H1 (cell line): ENCODE measurements around the gene RASGRF1. TPM values are rescaled to one million over a fixed set of nuclear protein-coding genes. Genes with fewer than 3 reads are reported as not detected.

Source experiments
- CTCF ChIA-PET: fragments of 300-600 bp; sonication (Branson Sonifier 250); formaldehyde crosslinking; loops from one replicate; lab custom pipeline; 2021; ENCODE audit not compliant: partially characterized antibody; lab: Charles Lee
- POLR2A ChIA-PET: fragments of 300-600 bp; sonication (Branson Sonifier 250); formaldehyde crosslinking; loops from one replicate; lab custom pipeline; 2021; ENCODE audit warnings: inconsistent platforms; ENCODE audit not compliant: partially characterized antibody; lab: Charles Lee
- DNase-seq, 2 experiments: peaks; one replicate each; pipeline versions ENCODE4 v3.0.0 to v3.0.0-alpha.2; 2010 to 2022; ENCODE audit warnings: low spot score in 2 of 2, low read depth in 1 of 2, mixed read lengths in 1 of 2
- FAIRE-seq: peaks from 2 replicates; lab custom pipeline; 2011; peaks lifted over from hg19 to GRCh38; lab: Jason Lieb, UNC
- H2AFZ ChIP-seq: 2 replicates; pipeline ENCODE4 v1.8.1; 2012; ENCODE audit warnings: low read length, inconsistent platforms
- H2AK5ac ChIP-seq: 2 replicates; pipeline ENCODE4 v1.6.1; 2013; ENCODE audit warnings: low read depth, low read length
- H2BK120ac ChIP-seq: replicated peaks from 2 replicates; pipeline ENCODE3; 2013; ENCODE audit warnings: low read depth, low read length, inconsistent platforms
- H2BK12ac ChIP-seq: 2 replicates; pipeline ENCODE4 v1.6.1; 2013; ENCODE audit warnings: low read depth, low read length
- H2BK15ac ChIP-seq: 2 replicates; pipeline ENCODE4 v1.6.1; 2013; ENCODE audit warnings: low read length
- H2BK20ac ChIP-seq: 2 replicates; pipeline ENCODE4 v1.6.1; 2013; ENCODE audit warnings: low read length
- H2BK5ac ChIP-seq: 2 replicates; pipeline ENCODE4 v1.6.1; 2013; ENCODE audit warnings: low read depth, low read length
- H3K14ac ChIP-seq: 2 replicates; pipeline ENCODE4 v1.6.1; 2013; ENCODE audit warnings: inconsistent platforms; ENCODE audit not compliant: insufficient read length
- H3K18ac ChIP-seq: 2 replicates; pipeline ENCODE4 v1.6.1; 2013; ENCODE audit warnings: low read length; ENCODE audit errors: extremely low read depth
- H3K23ac ChIP-seq: 2 replicates; pipeline ENCODE4 v1.6.1; 2013; ENCODE audit warnings: inconsistent platforms; ENCODE audit not compliant: insufficient read length
- H3K23me2 ChIP-seq: 2 replicates; pipeline ENCODE4 v1.6.1; 2013; ENCODE audit warnings: low read depth, low read length
- H3K27ac ChIP-seq: 2 replicates; pipeline ENCODE4 v1.6.1; 2011; ENCODE audit warnings: low read depth, low read length, inconsistent platforms
- H3K27me3 ChIP-seq, 4 experiments: replicated peaks in 1 of 4; 1 replicate in 1 of 4; 2 replicates in 3 of 4; pipeline versions ENCODE4 v1.6.1 to v1.8.1; 2011 to 2013; ENCODE audit warnings: low read length in 3 of 4, mild to moderate bottlenecking in 3 of 4, inconsistent platforms in 2 of 4, mixed read lengths in 2 of 4, moderate library complexity in 1 of 4; ENCODE audit not compliant: control insufficient read depth in 3 of 4, insufficient read depth in 3 of 4; ENCODE audit errors: extremely low read depth in 1 of 4
- H3K36me3 ChIP-seq, 4 experiments: 2 replicates each; pipeline versions ENCODE4 v1.6.1 to v1.8.1; 2011 to 2013; ENCODE audit warnings: mild to moderate bottlenecking in 4 of 4, low read length in 3 of 4, moderate library complexity in 2 of 4, control low read depth in 1 of 4, inconsistent platforms in 1 of 4; ENCODE audit not compliant: insufficient read depth in 4 of 4, control insufficient read depth in 2 of 4
- H3K4ac ChIP-seq: replicated peaks from 2 replicates; pipeline ENCODE3; 2013; ENCODE audit warnings: low read length, low read depth, mixed read lengths, inconsistent platforms; ENCODE audit not compliant: insufficient read length
- H3K4me1 ChIP-seq, 4 experiments: replicated peaks in 1 of 4; 1 replicate in 1 of 4; 2 replicates in 3 of 4; pipeline versions ENCODE4 v1.6.1 to v1.8.1; 2011 to 2013; ENCODE audit warnings: low read length in 3 of 4, inconsistent platforms in 2 of 4, mixed read lengths in 1 of 4; ENCODE audit not compliant: insufficient read depth in 4 of 4, control insufficient read depth in 3 of 4
- H3K4me2 ChIP-seq, 2 experiments: 2 replicates each; pipeline versions ENCODE4 v1.6.1 to v1.8.1; 2011 to 2013; ENCODE audit warnings: low read depth in 2 of 2, low read length in 2 of 2, control low read depth in 1 of 2, inconsistent platforms in 1 of 2, mild to moderate bottlenecking in 1 of 2; ENCODE audit not compliant: insufficient read depth in 1 of 2
- H3K4me3 ChIP-seq, 4 experiments: fragments of 200-600, 300-600 bp in 1 of 4; sonication (generic), shearing (Covaris generic), sonication (Bioruptor Twin) in 1 of 4; 2 replicates each; pipeline versions ENCODE4 v1.5.1 to v1.8.1; 2011 to 2016; ENCODE audit warnings: low read length in 4 of 4, low read depth in 3 of 4, control low read depth in 2 of 4, inconsistent platforms in 2 of 4, mild to moderate bottlenecking in 2 of 4, mixed read lengths in 1 of 4, moderate library complexity in 1 of 4; ENCODE audit not compliant: insufficient read depth in 2 of 4; ENCODE audit errors: extremely low read depth in 1 of 4
- H3K56ac ChIP-seq: replicated peaks from 2 replicates; pipeline ENCODE3; 2013; ENCODE audit warnings: low read depth, mild to moderate bottlenecking, mixed read lengths, low read length, inconsistent platforms; ENCODE audit not compliant: insufficient read length
- H3K79me1 ChIP-seq: 2 replicates; pipeline ENCODE4 v1.6.1; 2013; ENCODE audit warnings: low read depth, low read length, control low read depth
- H3K79me2 ChIP-seq, 2 experiments: 2 replicates each; pipeline versions ENCODE4 v1.6.1 to v1.8.1; 2012 to 2013; ENCODE audit warnings: low read length in 2 of 2, mild to moderate bottlenecking in 2 of 2, inconsistent platforms in 1 of 2; ENCODE audit not compliant: insufficient read depth in 2 of 2, control insufficient read depth in 1 of 2
- H3K9ac ChIP-seq, 4 experiments: replicated peaks in 1 of 4; 1 replicate in 1 of 4; 2 replicates in 3 of 4; pipeline versions ENCODE4 v1.6.1 to v1.8.1; 2011 to 2013; ENCODE audit warnings: low read depth in 3 of 4, low read length in 3 of 4, control low read depth in 2 of 4, mild to moderate bottlenecking in 2 of 4, moderate library complexity in 2 of 4, inconsistent platforms in 1 of 4; ENCODE audit errors: extremely low read depth in 1 of 4
- H3K9me3 ChIP-seq, 2 experiments: 2 replicates each; pipeline versions ENCODE4 v1.6.1 to v1.8.1; 2012 to 2013; ENCODE audit warnings: mild to moderate bottlenecking in 2 of 2, moderate library complexity in 2 of 2, control low read depth in 1 of 2, inconsistent platforms in 1 of 2, low read depth in 1 of 2, low read length in 1 of 2, mixed read lengths in 1 of 2; ENCODE audit not compliant: insufficient read depth in 2 of 2
- H4K20me1 ChIP-seq, 2 experiments: replicated peaks in 1 of 2; 2 replicates each; pipeline versions ENCODE3 to v1.8.1; 2011 to 2013; ENCODE audit warnings: inconsistent platforms in 2 of 2, low read length in 2 of 2, mild to moderate bottlenecking in 1 of 2; ENCODE audit not compliant: insufficient read depth in 2 of 2, control insufficient read depth in 1 of 2
- H4K5ac ChIP-seq: 2 replicates; pipeline ENCODE4 v1.6.1; 2013; ENCODE audit warnings: low read length, low read depth, mixed read lengths, inconsistent platforms; ENCODE audit not compliant: insufficient read length
- H4K8ac ChIP-seq: 2 replicates; pipeline ENCODE4 v1.8.0; 2013; ENCODE audit warnings: mild to moderate bottlenecking, moderate library complexity, low read length, inconsistent platforms; ENCODE audit not compliant: insufficient read depth; ENCODE audit errors: extremely low read depth
- H4K91ac ChIP-seq: replicated peaks from 2 replicates; pipeline ENCODE3; 2013; ENCODE audit warnings: low read length, mixed read lengths, inconsistent platforms; ENCODE audit not compliant: insufficient read length
- ATF2 ChIP-seq: IDR thresholded peaks from 2 replicates; pipeline ENCODE4 v1.6.1; 2012; ENCODE audit warnings: low read length, inconsistent platforms
- CHD1 ChIP-seq: IDR thresholded peaks from 2 replicates; pipeline ENCODE4 v1.6.1; 2012; ENCODE audit warnings: low read depth, low read length, improper control_type of control experiment
- CHD2 ChIP-seq: IDR thresholded peaks from 2 replicates; pipeline ENCODE4 v1.6.1; 2012; ENCODE audit warnings: low read length, improper control_type of control experiment
- RFX5 ChIP-seq: IDR thresholded peaks from 2 replicates; pipeline ENCODE4 v1.6.1; 2011; ENCODE audit warnings: low read depth, low read length, improper control_type of control experiment, borderline replicate concordance
- SIN3A ChIP-seq, 2 experiments: IDR thresholded peaks in 1 of 2; conservative IDR thresholded peaks in 1 of 2; 2 replicates each; pipeline ENCODE4 v1.6.1; 2011 to 2012; ENCODE audit warnings: low read length in 2 of 2, improper control_type of control experiment in 1 of 2, low read depth in 1 of 2, mild to moderate bottlenecking in 1 of 2
- TCF12 ChIP-seq: IDR thresholded peaks from 2 replicates; pipeline ENCODE4 v1.6.1; 2011; ENCODE audit warnings: low read depth, mild to moderate bottlenecking, low read length
- ZNF274 ChIP-seq: IDR thresholded peaks from 2 replicates; pipeline ENCODE4 v1.7.0; 2012; ENCODE audit warnings: low read length, borderline replicate concordance; ENCODE audit errors: extremely low read depth
- WGBS, 2 experiments: shearing (Covaris generic) in 1 of 2; methylation state at CpG; one replicate each; pipeline versions ENCODE4 v1.1.6 to v1.1.7; 2013 to 2015; ENCODE audit warnings: low lambda C conversion rate in 2 of 2, mixed read lengths in 2 of 2, inconsistent platforms in 1 of 2, low coverage in 1 of 2, missing lambda C conversion rate in 1 of 2; ENCODE audit not compliant: insufficient replicate concordance in 2 of 2, insufficient coverage in 1 of 2, insufficient read length in 1 of 2; ENCODE audit errors: extremely low coverage in 1 of 2, missing lambda C conversion rate in 1 of 2; 5-methylcytosine and 5-hydroxymethylcytosine counted together
- polyA plus RNA-seq, 7 experiments: library from polyadenylated mRNA; depleted of rRNA in 3 of 7; stranded (reverse) in 5 of 7; unstranded in 2 of 7; fragments of >200 nt in 5 of 7; fragments of 200-250 nt in 2 of 7; gene quantifications; 1 replicate in 5 of 7; 2 replicates in 1 of 7; 4 replicates in 1 of 7; pipeline versions ENCODE4 v1.2.1 to v1.2.3, GENCODE V29; 2011 to 2013; ENCODE audit warnings: missing spikeins in 2 of 7, mixed read lengths in 2 of 7
- total RNA-seq: library from RNA; stranded (reverse); fragmentation: NEBNext Ultra II Directional; extraction: Animal tissue kit (Norgen Biotek cat#: 25700); gene quantifications from 2 replicates; pipeline ENCODE4 v1.2.1, GENCODE V29; 2021
- TF ChIP-seq, protein P1 (sequence below): IDR thresholded peaks from 2 replicates; pipeline ENCODE4 v1.6.1; 2011; ENCODE audit warnings: low read length, improper control_type of control experiment

RASGRF1 gene
- total and polyA plus RNA-seq, 2 of the 8 experiments (the other 6 are each of a cell fraction or from before 2014, with no cell fraction given) = 0.42 to 0.67 TPM

- CTCF ChIA-PET = interaction anchor here (1.1 to 3.8 kb wide), 10 partner anchors 13 to 80 kb away, joined by 3 to 23 read pairs (median 6); partner anchors contain the start of gene CTSH
- H3K9ac ChIP-seq = no peak overlapping the region
- WGBS, 2 experiments = 91% methylated on average over 17 of the region's 17 CpGs; no CpG with 5 or more reads in 1 of the 2 experiments
- peaks cover 0 to 2% of the 10 kb centered on the region in 2 experiments for H4K20me1 ChIP-seq
- H3K4ac ChIP-seq = no peak overlapping the region
- no peak overlapping the region for H2AFZ ChIP-seq
- H2BK20ac ChIP-seq = no peak overlapping the region
- H4K5ac ChIP-seq = no peak overlapping the region
- H2BK120ac ChIP-seq = no peak overlapping the region
- H3K23me2 ChIP-seq = no peaks in the 10 kb centered on the region
- no peak overlapping the region for H2BK5ac ChIP-seq
- no peaks in the 10 kb centered on the region; a peak in 1 of 7 replicates for H3K27me3 ChIP-seq
- no peaks in the 10 kb centered on the region for H3K9me3 ChIP-seq
- H3K4me1 ChIP-seq = no peaks in the 10 kb centered on the region
- POLR2A ChIA-PET = interaction anchor here (0.6 to 1.6 kb wide), 3 partner anchors 10 to 52 kb away, joined by 3 to 4 read pairs (median 3); no protein-coding TSS in a partner anchor
- no peak overlapping the region for H3K14ac ChIP-seq
- no peak overlapping the region for H4K8ac ChIP-seq
- no peaks in the 10 kb centered on the region for H3K79me2 ChIP-seq
- H3K18ac ChIP-seq = no peak overlapping the region
- H2BK12ac ChIP-seq = no peak overlapping the region
- no peak overlapping the region for H3K23ac ChIP-seq
- TF ChIP-seq CHD2 = no peak
- TF ChIP-seq SIN3A (conservative IDR thresholded peaks at IDR 0.05 in 1 of 2, IDR thresholded peaks at IDR 0.05 in 1 of 2; ENCODE audit: low read depth in 1 of 2, low read length in 2 of 2) = no peak
- TF ChIP-seq, protein P1, sequence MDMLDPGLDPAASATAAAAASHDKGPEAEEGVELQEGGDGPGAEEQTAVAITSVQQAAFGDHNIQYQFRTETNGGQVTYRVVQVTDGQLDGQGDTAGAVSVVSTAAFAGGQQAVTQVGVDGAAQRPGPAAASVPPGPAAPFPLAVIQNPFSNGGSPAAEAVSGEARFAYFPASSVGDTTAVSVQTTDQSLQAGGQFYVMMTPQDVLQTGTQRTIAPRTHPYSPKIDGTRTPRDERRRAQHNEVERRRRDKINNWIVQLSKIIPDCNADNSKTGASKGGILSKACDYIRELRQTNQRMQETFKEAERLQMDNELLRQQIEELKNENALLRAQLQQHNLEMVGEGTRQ = no peak
- TF ChIP-seq ZNF274 = no peak
- TF ChIP-seq TCF12 = no peak
- TF ChIP-seq RFX5 = no peak
- no peak for TF ChIP-seq ATF2
- no peak for TF ChIP-seq CHD1
- no peak overlapping the region for H4K91ac ChIP-seq
- peaks cover 0 to 11% (median under 1%) of the 10 kb centered on the region in 4 experiments; a peak in 5 of 8 replicates for H3K36me3 ChIP-seq
- no peak overlapping the region for H3K27ac ChIP-seq
- DNase-seq (no peak), FAIRE-seq (no peak)
- no peak overlapping the region for H3K56ac ChIP-seq
- no peaks in the 10 kb centered on the region for H3K79me1 ChIP-seq
- no peak overlapping the region for H3K4me3 ChIP-seq
- H3K4me2 ChIP-seq = no peak overlapping the region
- no peak overlapping the region for H2BK15ac ChIP-seq
- no peak overlapping the region; the same call in 1 of the 2 replicates for H2AK5ac ChIP-seq
These were observed 163.3 kb downstream of the RASGRF1 start for GRCh38 chr15:78927077-78927790.
